A673 (cell line): Measurements from ENCODE around the gene ATP5F1D. TPM values are rescaled to one million over a fixed set of nuclear protein-coding genes. Genes with fewer than 3 reads are reported as not detected.

Experiments
- BruUV-seq: library from RNA; stranded (reverse); fragments of 400-500 nt; replicated peaks from 2 replicates; lab custom pipeline; 2021; lab: Mats Ljungman, UMichigan
- CTCF ChIA-PET: fragments of 300-600 bp; sonication (Branson Sonifier 250); formaldehyde crosslinking; loops from one replicate; lab custom pipeline; 2022; ENCODE audit warnings: antibody characterized with exemption; lab: Charles Lee
- POLR2A ChIA-PET: fragments of 300-600 bp; sonication (Branson Sonifier 250); formaldehyde crosslinking; loops from one replicate; lab custom pipeline; 2022; ENCODE audit warnings: antibody characterized with exemption; ENCODE audit not compliant: low non-redundant PET; lab: Charles Lee
- DNase-seq: peaks from one replicate; pipeline ENCODE4 v3.0.0-alpha.2; 2015; ENCODE audit warnings: low spot score
- H3K27ac ChIP-seq: fragments of 200-600 bp; sonication (generic); 2 replicates; pipeline ENCODE4 v1.5.1; 2016; ENCODE audit warnings: mixed run types, low read depth, mild to moderate bottlenecking, mixed read lengths, antibody characterized with exemption, low read length; ENCODE audit not compliant: poor library complexity, severe bottlenecking
- H3K27me3 ChIP-seq: fragments of 200-600 bp; sonication (generic); replicated peaks from 2 replicates; pipeline ENCODE4 v1.6.1; 2017; ENCODE audit warnings: mixed run types, low read depth, mild to moderate bottlenecking, mixed read lengths, antibody characterized with exemption, low read length; ENCODE audit not compliant: insufficient read depth, poor library complexity
- H3K36me3 ChIP-seq: fragments of 200-600 bp; sonication (generic); 2 replicates; pipeline ENCODE4 v1.6.1; 2016; ENCODE audit warnings: mixed run types, mild to moderate bottlenecking, mixed read lengths, antibody characterized with exemption, low read length; ENCODE audit not compliant: insufficient read depth, poor library complexity, severe bottlenecking
- H3K4me1 ChIP-seq: fragments of 200-600 bp; sonication (generic); 2 replicates; pipeline ENCODE4 v1.6.1; 2017; ENCODE audit warnings: mixed run types, mild to moderate bottlenecking, mixed read lengths, antibody characterized with exemption, low read length; ENCODE audit not compliant: insufficient read depth, poor library complexity, severe bottlenecking
- H3K4me3 ChIP-seq: fragments of 200-600 bp; sonication (generic); 2 replicates; pipeline ENCODE4 v1.5.1; 2016; ENCODE audit warnings: low read depth, mixed run types, mild to moderate bottlenecking, mixed read lengths, low read length; ENCODE audit not compliant: poor library complexity, severe bottlenecking
- H3K9me3 ChIP-seq: fragments of 200-600 bp; sonication (generic); 2 replicates; pipeline ENCODE4 v1.6.1; 2016; ENCODE audit warnings: mixed run types, low read depth, mild to moderate bottlenecking, mixed read lengths, antibody characterized with exemption, low read length; ENCODE audit not compliant: poor library complexity, severe bottlenecking
- CTCF ChIP-seq: fragments of 300-800, 200-600 bp; sonication (generic); conservative IDR thresholded peaks from 2 replicates; pipeline ENCODE4 v1.5.1; 2017; ENCODE audit warnings: low read depth, mild to moderate bottlenecking, antibody characterized with exemption, low read length, moderate library complexity, mixed read lengths
- EZH2 ChIP-seq: fragments of 200-600 bp; sonication (generic); IDR thresholded peaks from 2 replicates; pipeline ENCODE4 v1.6.1; 2017; ENCODE audit warnings: borderline replicate concordance, low read depth, mild to moderate bottlenecking, mixed read lengths, antibody characterized with exemption, low read length; ENCODE audit not compliant: poor library complexity, severe bottlenecking
- intact Hi-C: fragments of 100-400 bp; cut with micrococcal nuclease; formaldehyde crosslinking; loops from one replicate; pipeline ENCODE4 v1.10.0; 2022; ENCODE audit not compliant: unreplicated experiment
- total RNA-seq: library from RNA; stranded (reverse); gene quantifications from 2 replicates; pipeline ENCODE4 v1.2.3, GENCODE V29; 2021

Gene ATP5F1D
- total RNA-seq, 1 experiment from 2014 or later = 237 TPM

- Histone ChIP-seq H3K4me3 (peak overlapping the region; percentile 69), H3K27ac (peak overlapping the region; percentile 99), H3K27me3 (no peaks in the 10 kb centered on the region), H3K9me3 (no peaks in the 10 kb centered on the region), H3K36me3 (peaks cover 36% of the 10 kb centered on the region), H3K4me1 (peaks cover 34% of the 10 kb centered on the region)
- intact Hi-C loops = loop anchor here (10.0 kb wide), 2 partner anchors 168 to 318 kb away; partner anchors contain the start of gene MBD3
- DNase-seq = no peak
- POLR2A ChIA-PET = no interaction called here
- TF ChIP-seq EZH2 = no peak
- TF ChIP-seq CTCF = no peak
- BruUV-seq = no TSS peak
- CTCF ChIA-PET = no interaction called here
Measured at GRCh38 chr19:1277061-1277460, 35.5 kb downstream of the ATP5F1D start.

GRCh38 chr19:1278074-1278473 is 36.5 kb downstream of the ATP5F1D start:
- Histone ChIP-seq H3K4me1 (peaks cover 24% of the 10 kb centered on the region), H3K27ac (no peak overlapping the region), H3K4me3 (no peak overlapping the region), H3K27me3 (no peaks in the 10 kb centered on the region), H3K36me3 (peaks cover 26% of the 10 kb centered on the region), H3K9me3 (no peaks in the 10 kb centered on the region)
- POLR2A ChIA-PET = no interaction called here
- intact Hi-C loops = loop anchor here (10.0 kb wide), 2 partner anchors 167 to 317 kb away; partner anchors contain the start of gene MBD3
- no TSS peak for BruUV-seq
- no peak for DNase-seq
- TF ChIP-seq CTCF (no peak), EZH2 (no peak)
- CTCF ChIA-PET = interaction anchor here (2.0 kb wide), 1 partner anchor 105 kb away, joined by 6 read pairs; no protein-coding TSS in a partner anchor

GRCh38 chr19:1278713-1279660 is 37.4 kb downstream of the ATP5F1D start:
- DNase-seq = no peak
- TF ChIP-seq CTCF = no peak
- no peak for TF ChIP-seq EZH2
- no peak overlapping the region for H3K4me3 ChIP-seq
- no peaks in the 10 kb centered on the region for H3K9me3 ChIP-seq
- peaks cover 17% of the 10 kb centered on the region for H3K36me3 ChIP-seq
- BruUV-seq = no TSS peak
- POLR2A ChIA-PET = interaction anchor here (0.6 kb wide), 1 partner anchor 212 kb away, joined by 3 read pairs; no protein-coding TSS in a partner anchor
- peaks cover 16% of the 10 kb centered on the region for H3K4me1 ChIP-seq
- intact Hi-C loops = loop anchor here (1.0 to 10.0 kb wide), 3 partner anchors 93 to 316 kb away; partner anchors contain the start of gene MBD3
- H3K27ac ChIP-seq = no peak overlapping the region
- CTCF ChIA-PET = interaction anchor here (0.6 to 2.0 kb wide), 7 partner anchors 13 to 104 kb away, joined by 3 to 10 read pairs (median 6); no protein-coding TSS in a partner anchor
- H3K27me3 ChIP-seq = no peaks in the 10 kb centered on the region
